Right cardiac atrium (tissue), 5 donors: Measurements from ENCODE around the gene VARS2. TPM values are rescaled to one million over a fixed set of nuclear protein-coding genes. Genes with fewer than 3 reads are reported as not detected.
"Not testable (repeated sequence)": the region's sequence is repeated elsewhere in the genome, so short reads cannot be mapped to it uniquely, and the experiment has no call there.

Experiments
- ATAC-seq, 2 donors: fragments of 200-7000 bp; cut with Tn5 transposase; one replicate each; pipeline versions ENCODE4 v1.8.0 to v1.9.1; 2020; ENCODE audit warnings: moderate library complexity in 2 of 2, mild to moderate bottlenecking in 1 of 2
- DNase-seq, 3 donors: peaks; one replicate each; pipeline ENCODE4 v3.0.0-alpha.2; 2020
- H3K27ac ChIP-seq: one replicate; pipeline ENCODE4 v1.5.1; 2013; ENCODE audit warnings: mild to moderate bottlenecking, low read length, control low read depth, moderate library complexity
- H3K27me3 ChIP-seq: one replicate; pipeline ENCODE4 v1.6.1; 2013; ENCODE audit not compliant: control insufficient read depth, insufficient read depth
- H3K4me1 ChIP-seq: one replicate; pipeline ENCODE4 v1.6.1; 2013; ENCODE audit warnings: low read length; ENCODE audit not compliant: control insufficient read depth, insufficient read depth
- H3K4me3 ChIP-seq: one replicate; pipeline ENCODE4 v1.5.1; 2013; ENCODE audit warnings: low read length, control low read depth
- H3K9me3 ChIP-seq: one replicate; pipeline ENCODE4 v1.6.1; 2013; ENCODE audit warnings: low read length; ENCODE audit not compliant: control insufficient read depth
- WGBS: extraction: QIAGEN DNeasy Blood & Tissue Kit; methylation state at CpG from one replicate; pipeline ENCODE4 v1.1.7; 2013; 5-methylcytosine and 5-hydroxymethylcytosine counted together
- intact Hi-C, 4 donors: fragments of 100-400 bp; cut with DNase I; formaldehyde crosslinking; loops; one replicate each; pipeline versions ENCODE4 v1.11.0 to v1.14.0; 2022 to 2023
- polyA plus RNA-seq: library from polyadenylated mRNA; stranded (reverse); fragments of 200-250 nt; gene quantifications from one replicate; pipeline ENCODE4 v1.2.3, GENCODE V29; 2013
- total RNA-seq, 4 donors: library from RNA; stranded (reverse); fragmentation: NEBNext Ultra II Directional; extraction: Animal tissue kit (Norgen Biotek cat#: 25700); gene quantifications; one replicate each; pipeline ENCODE4 v1.2.1, GENCODE V29; 2021
- donor health status: healthy with polysubstance abuse.
- donor health status: DM: no; HTN: yes; CAD: no.
- donor health status: DM: no; HTN: no; CAD: no.
- donor health status: DM: no; HTN: yes; CAD: no; lungs with severe emphysema.
- donor health status: DM: yes; HTN: yes; CAD: no.

The VARS2 gene
- total and polyA plus RNA-seq, 5 donors = 14.2 to 20.8 (median 15.1) TPM

DNA sequence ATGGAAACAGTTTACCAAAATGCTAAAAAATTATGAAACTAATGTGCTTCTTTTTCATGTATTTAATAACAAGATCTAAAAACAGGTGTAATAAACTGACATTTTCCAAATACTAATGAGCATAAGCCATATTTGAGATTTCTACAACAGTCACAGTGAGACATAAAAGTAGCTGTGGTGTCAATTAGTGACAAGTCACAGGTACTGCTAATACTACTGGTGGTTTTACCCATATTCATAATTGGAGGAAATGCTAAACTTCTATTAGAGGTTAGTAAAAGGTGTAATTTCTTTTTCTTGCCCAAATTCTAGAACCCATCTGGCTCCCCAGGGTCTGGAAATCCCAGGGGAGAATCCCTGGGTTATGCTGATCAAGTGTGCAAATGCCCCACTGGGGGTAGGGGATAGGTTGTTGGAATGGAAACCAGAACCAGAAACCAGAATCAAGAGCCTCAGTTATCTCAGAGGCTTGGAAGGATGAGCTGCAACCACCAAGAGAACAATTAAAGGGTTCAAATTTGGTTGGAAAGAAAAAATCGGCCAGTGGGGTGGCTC is 13.1 kb upstream of the VARS2 start:
- intact Hi-C loops = no loop called here
- DNase-seq = no peak
- H3K4me3 ChIP-seq = no peak overlapping the region
- no peaks in the 10 kb centered on the region for H3K9me3 ChIP-seq
- ATAC-seq = no peak
- H3K4me1 ChIP-seq = no peaks in the 10 kb centered on the region
- H3K27ac ChIP-seq = no peak overlapping the region
- WGBS = 77% methylated on average over 1 of the region's 1 CpG
- no peaks in the 10 kb centered on the region for H3K27me3 ChIP-seq

DNA sequence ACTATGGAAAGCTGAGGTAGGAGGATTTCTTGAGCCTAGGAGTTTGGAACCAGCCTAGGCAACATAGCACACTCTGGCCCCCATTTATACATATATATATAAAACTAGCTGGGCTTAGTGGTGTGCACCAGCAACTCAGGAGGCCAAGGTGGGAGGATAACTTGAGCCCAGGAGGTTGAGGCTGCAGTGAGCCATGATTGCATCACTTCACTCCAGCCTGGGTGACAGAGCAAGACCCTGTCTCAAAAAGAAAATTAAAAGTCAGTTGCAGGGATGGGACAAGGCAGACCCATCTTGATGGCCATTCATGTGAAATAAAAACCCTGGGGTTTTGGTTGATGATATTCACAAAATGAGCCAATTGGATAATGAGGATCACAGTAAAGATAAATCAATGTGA is 12.6 kb upstream of the VARS2 start:
- no peaks in the 10 kb centered on the region for H3K27me3 ChIP-seq
- H3K9me3 ChIP-seq = no peaks in the 10 kb centered on the region
- no peak overlapping the region for H3K4me3 ChIP-seq
- intact Hi-C loops = no loop called here
- ATAC-seq (no peak), DNase-seq (no peak)
- no peaks in the 10 kb centered on the region for H3K4me1 ChIP-seq
- H3K27ac ChIP-seq = no peak overlapping the region

DNA sequence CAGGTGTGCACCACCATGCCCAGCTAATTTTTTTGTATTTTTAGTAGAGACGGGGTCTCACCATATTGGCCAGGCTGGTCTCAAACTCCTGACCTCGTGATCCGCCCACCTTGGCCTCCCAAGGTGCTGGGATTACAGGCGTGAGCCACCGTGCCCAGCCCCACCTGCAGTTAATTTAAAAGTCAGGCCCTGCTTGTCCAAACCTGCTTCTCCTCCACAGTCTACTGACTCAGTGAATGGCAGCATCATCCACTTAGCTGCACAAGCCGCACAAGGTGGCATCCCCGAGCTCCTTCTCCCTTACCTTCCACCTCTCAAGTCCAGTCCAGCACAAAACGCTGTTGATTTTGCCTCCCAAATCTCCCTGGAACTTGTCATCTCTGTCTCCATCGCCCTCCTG is 11.8 kb upstream of the VARS2 start:
- H3K4me1 ChIP-seq, intact Hi-C loops, H3K27ac ChIP-seq, ATAC-seq, DNase-seq, H3K4me3 ChIP-seq, H3K27me3 ChIP-seq, H3K9me3 ChIP-seq: not testable (repeated sequence)
- 75% methylated on average over 9 of the region's 9 CpGs for WGBS

DNA sequence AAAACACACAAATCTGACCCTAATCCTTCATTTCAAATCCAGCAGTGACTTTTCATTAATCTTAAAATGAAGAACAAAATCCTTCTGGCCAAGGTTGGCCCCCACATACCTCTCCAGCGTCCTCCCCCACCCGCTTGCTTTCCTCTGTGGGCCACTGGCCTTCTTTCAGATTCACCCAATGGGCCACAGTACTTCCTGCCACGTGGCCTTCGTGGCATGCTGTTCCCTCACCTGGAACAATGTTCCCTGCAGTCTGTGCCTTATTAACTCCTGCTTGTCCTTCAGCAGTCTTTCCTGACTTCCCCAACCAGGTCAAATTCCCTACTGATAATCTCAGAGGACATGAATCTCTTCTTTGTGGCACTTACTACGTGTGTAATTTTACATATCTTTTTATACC is 11.3 kb upstream of the VARS2 start:
- Histone ChIP-seq H3K9me3 (no peaks in the 10 kb centered on the region), H3K27ac (no peak overlapping the region), H3K4me3 (no peak overlapping the region), H3K4me1 (no peaks in the 10 kb centered on the region), H3K27me3 (no peaks in the 10 kb centered on the region)
- intact Hi-C loops = no loop called here
- DNase-seq (no peak), ATAC-seq (no peak)
- WGBS = 50% methylated on average over 5 of the region's 5 CpGs

DNA sequence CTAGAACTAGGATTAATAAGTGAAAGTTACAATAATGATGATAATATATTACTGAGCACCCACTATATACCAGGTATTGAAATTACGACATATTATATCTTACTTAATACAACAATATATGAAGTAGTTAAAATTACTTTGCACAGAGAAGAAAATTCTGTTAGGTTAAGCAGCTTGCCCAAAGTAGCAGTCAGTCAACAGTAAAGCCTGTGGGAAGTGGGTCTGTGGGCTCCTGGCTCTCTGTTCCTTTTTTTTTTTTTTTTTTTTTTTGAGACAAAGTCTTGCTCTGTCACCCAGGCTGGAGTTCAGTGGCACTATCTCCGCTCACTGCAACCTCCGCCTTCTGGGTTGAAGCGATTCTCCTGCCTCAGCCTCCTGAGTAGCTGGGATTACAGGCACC is 10.8 kb upstream of the VARS2 start:
- DNase-seq = no peak
- no peaks in the 10 kb centered on the region for H3K9me3 ChIP-seq
- peaks cover under 1% of the 10 kb centered on the region for H3K4me1 ChIP-seq
- H3K27me3 ChIP-seq = no peaks in the 10 kb centered on the region
- H3K4me3 ChIP-seq = no peak overlapping the region
- H3K27ac ChIP-seq = no peak overlapping the region
- 92% methylated on average over 4 of the region's 4 CpGs for WGBS
- no peak for ATAC-seq
- intact Hi-C loops = no loop called here

DNA sequence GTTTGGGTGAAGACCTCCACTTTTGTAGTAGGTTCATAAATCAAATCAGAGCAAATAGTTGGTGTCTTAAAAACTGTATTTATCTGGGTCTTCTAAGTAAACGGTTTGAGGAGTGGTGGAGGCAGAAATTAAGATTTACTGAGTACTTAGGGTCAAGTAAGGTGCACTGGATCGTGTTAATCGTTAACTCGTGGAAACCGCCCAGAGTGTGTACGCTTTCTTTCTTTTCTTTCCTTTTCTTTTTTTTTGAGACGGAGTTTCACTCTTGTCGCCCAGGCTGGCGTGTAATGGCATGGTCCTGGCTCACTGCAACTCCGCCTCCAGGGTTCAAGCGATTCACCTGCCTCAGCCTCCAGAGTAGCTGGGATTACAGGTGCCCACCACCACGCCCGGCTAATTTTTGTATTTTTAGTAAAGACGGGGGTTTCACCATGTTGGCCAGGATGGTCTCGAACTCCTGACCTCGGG is 6.7 kb upstream of the VARS2 start:
- H3K27me3 ChIP-seq, H3K4me1 ChIP-seq, ATAC-seq, DNase-seq, H3K9me3 ChIP-seq, intact Hi-C loops, H3K27ac ChIP-seq: not testable (repeated sequence)
- peak overlapping the region; percentile 45 for H3K4me3 ChIP-seq
- WGBS = 54% methylated on average over 16 of the region's 16 CpGs

DNA sequence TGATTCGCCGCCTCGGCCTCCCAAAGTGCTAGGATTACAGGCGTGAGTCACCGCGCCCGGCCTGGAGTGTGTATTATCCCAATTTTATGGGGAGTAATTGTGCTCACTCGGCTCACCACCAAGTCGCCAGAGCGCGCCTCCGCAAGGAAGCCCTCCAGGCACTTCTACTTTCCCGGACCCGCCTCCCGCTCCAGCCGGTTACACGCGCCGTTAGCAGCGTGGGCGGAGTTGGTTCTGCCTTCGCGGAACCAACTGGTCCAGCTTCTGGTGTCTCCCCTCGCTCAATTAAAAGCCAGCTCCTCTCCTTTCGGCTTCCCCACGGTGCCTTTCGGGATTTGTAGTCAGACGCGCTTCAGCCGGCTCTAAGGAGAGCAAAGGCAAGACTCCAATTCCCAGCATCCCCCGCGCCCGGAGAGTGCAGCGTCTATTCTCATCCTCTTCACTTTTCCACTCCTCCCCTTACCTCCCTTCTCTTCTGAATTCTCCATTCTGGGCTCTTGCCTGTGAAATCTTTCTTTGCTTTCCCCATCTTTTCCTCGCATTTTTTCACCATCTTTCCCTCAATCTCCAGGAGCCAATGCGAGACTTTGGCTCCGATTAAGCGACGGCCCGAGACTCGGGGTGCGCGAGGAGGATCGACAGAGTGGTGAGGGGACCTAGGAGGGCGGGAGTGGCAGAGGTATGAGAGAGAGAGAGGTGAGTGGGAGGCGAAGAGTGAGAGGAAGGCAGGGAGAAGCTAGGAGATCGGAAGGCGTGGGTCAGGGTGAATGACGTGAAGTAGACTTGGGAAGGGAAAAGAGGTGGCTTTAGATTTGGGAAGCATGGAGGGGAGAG is 6.1 kb upstream of the VARS2 start, which contains the start of gene GTF2H4:
Gene GTF2H4, plus strand, starts transcription at position 450 of the 834 bp plus-strand sequence.
- Histone ChIP-seq H3K4me3 (peak within 1 kb of the TSS; percentile 99), H3K27ac (no peak within 1 kb of the TSS), H3K27me3 (no peaks in the 10 kb centered on the region), H3K4me1 (peaks cover 8% of the 10 kb centered on the region), H3K9me3 (no peaks in the 10 kb centered on the region)
- peak; percentile 98 for ATAC-seq
- intact Hi-C loops = no loop called here
- under 1% methylated on average over 49 of the region's 49 CpGs for WGBS
- DNase-seq = peak; percentile 97 to 99 (median 97)

DNA sequence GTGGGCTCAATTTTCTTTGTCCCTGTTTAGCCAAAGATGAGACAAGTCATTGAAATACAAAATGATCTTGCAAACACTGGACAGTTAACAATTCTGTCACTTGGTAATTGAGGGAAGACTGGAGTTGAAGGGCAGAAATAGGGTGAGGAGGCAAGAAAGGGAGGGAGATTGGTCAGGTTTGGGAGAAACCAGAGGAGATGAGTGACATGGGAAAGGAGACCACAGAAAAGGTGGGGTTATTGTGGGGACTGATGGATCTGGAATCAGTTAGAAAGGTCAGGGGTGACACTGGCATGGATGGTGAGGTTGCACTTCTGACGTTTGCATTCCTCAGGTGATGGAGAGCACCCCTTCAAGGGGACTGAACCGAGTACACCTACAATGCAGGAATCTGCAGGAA is 5.3 kb upstream of the VARS2 start:
- intact Hi-C loops = no loop called here
- DNase-seq = no peak
- Histone ChIP-seq H3K27me3 (no peaks in the 10 kb centered on the region), H3K4me3 (peak overlapping the region; percentile 99), H3K4me1 (peaks cover 8% of the 10 kb centered on the region), H3K27ac (no peak overlapping the region), H3K9me3 (no peaks in the 10 kb centered on the region)
- 30% methylated on average over 2 of the region's 2 CpGs for WGBS
- no peak for ATAC-seq

DNA sequence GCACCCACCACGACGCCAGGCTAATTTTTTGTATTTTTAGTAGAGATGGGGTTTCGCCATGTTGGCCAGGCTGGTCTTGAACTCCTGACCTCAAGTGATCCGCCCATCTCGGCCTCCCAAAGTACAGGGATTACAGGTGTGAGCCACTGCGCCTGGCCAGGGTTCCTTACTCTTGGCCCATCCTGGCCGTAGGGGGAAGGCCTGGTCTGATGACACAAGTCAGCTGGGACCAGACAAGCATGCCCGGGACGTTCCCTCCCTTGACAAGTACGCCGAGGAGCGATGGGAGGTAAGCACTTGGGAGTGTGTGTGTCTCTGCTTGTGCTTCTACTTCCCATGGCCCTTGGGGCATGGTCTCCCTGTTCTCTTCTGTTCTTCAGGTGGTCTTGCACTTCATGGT is 3.6 kb upstream of the VARS2 start:
- 92% methylated on average over 12 of the region's 12 CpGs for WGBS
- peak in 1 of 3 donors; percentile 38 for DNase-seq
- not testable (repeated sequence) for H3K27ac ChIP-seq, H3K4me1 ChIP-seq, H3K4me3 ChIP-seq, H3K9me3 ChIP-seq, H3K27me3 ChIP-seq, ATAC-seq
- intact Hi-C loops = loop anchor here in 2 of 4 donors (10.0 kb wide), 2 partner anchors 164 to 166 kb away; partner anchors contain the start of genes FLOT1 (in 1 of the 2) and IER3 (in 1 of the 2)

DNA sequence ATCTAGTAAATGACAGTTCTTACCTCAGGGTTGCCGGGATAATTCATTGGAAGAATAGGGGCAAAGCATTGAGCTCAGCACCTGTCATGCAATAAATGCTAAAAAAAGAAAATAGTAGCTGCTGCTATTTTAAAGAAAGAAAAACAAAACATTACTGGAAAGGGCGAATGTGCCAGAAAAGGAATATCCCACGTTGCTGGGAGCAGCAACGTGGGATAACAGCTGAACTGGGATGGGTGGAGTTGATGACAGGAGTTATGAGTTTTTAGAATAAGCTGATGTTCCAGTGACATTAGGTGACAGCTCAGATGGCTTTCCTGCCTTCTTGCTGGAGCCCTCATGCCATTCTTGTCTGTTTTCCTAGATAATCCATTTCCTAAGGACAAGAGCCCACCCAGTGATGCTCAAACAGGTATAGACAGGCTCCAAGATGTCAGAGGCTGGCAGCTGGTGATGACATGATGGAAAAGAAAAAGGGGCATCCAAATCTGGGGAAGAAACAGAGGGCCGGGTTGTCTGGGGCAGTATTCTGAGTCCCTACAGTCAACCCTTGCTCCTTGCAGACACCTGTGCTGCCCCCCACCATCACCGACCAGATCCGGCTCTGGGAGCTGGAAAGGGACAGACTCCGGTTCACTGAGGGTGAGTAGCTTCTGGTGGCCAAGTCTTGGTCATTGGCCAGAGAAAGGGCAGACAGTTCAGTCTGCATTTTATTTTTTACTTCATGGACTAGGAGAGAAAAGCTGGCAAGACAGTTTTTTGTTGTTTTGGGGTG is 1.1 kb upstream of the VARS2 start:
- H3K9me3 ChIP-seq = no peaks in the 10 kb centered on the region
- H3K27me3 ChIP-seq = no peaks in the 10 kb centered on the region
- H3K4me3 ChIP-seq = no peak overlapping the region
- DNase-seq (peak in 1 of 3 donors; percentile 49), ATAC-seq (no peak)
- intact Hi-C loops = loop anchor here in 2 of 4 donors (10.0 kb wide), 2 partner anchors 162 to 168 kb away; partner anchors contain the start of genes FLOT1 (in 1 of the 2) and IER3 (in 1 of the 2)
- no peak overlapping the region for H3K27ac ChIP-seq
- WGBS = 78% methylated on average over 8 of the region's 8 CpGs
- peaks cover 10% of the 10 kb centered on the region for H3K4me1 ChIP-seq

DNA sequence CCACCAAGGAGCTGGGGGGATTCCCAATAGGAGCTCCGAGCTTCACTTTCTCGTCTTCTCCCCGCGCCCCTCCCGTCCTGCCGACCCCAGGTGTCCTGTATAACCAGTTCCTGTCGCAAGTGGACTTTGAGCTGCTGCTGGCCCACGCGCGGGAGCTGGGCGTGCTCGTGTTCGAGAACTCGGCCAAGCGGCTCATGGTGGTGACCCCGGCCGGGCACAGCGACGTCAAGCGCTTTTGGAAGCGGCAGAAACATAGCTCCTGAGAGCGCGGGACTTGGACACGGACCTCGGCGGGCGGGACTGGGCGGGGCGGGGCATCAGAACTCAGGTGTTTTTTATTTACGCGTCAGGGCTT is 340 bp upstream of the VARS2 start:
- Histone ChIP-seq H3K27ac (peak overlapping the region; percentile 71), H3K4me1 (peaks cover 5% of the 10 kb centered on the region), H3K4me3 (peak overlapping the region; percentile 37), H3K9me3 (no peaks in the 10 kb centered on the region), H3K27me3 (no peaks in the 10 kb centered on the region)
- no peak for DNase-seq
- 5% methylated on average over 31 of the region's 31 CpGs for whole genome bisulfite sequencing
- intact Hi-C loops = loop anchor here in 3 of 4 donors (2.0 to 10.0 kb wide), 3 partner anchors 155 to 169 kb away; partner anchors contain the start of genes FLOT1 (in 1 of the 3) and IER3 (in 1 of the 3)
- peak; percentile 55 to 56 for ATAC-seq
